ENCODE measurements around the gene DAP3.

GRCh38 chr1:155681776-155682175 lies 7.1 kb upstream of the DAP3 start:
- no peak for TF ChIP-seq EZH2 (IDR thresholded peaks at IDR 0.05; ENCODE audit: borderline replicate concordance, low read length)
- TF ChIP-seq, protein P1, sequence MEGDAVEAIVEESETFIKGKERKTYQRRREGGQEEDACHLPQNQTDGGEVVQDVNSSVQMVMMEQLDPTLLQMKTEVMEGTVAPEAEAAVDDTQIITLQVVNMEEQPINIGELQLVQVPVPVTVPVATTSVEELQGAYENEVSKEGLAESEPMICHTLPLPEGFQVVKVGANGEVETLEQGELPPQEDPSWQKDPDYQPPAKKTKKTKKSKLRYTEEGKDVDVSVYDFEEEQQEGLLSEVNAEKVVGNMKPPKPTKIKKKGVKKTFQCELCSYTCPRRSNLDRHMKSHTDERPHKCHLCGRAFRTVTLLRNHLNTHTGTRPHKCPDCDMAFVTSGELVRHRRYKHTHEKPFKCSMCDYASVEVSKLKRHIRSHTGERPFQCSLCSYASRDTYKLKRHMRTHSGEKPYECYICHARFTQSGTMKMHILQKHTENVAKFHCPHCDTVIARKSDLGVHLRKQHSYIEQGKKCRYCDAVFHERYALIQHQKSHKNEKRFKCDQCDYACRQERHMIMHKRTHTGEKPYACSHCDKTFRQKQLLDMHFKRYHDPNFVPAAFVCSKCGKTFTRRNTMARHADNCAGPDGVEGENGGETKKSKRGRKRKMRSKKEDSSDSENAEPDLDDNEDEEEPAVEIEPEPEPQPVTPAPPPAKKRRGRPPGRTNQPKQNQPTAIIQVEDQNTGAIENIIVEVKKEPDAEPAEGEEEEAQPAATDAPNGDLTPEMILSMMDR (conservative IDR thresholded peaks at IDR 0.05 in 1 of 2, IDR thresholded peaks at IDR 0.05 in 1 of 2; ENCODE audit: extremely low read depth in 1 of 2, insufficient read depth in 1 of 2, low read depth in 1 of 2, low read length in 2 of 2), result no peak

Measured in mammary epithelial cell (primary cell).